Endometrial microvascular endothelial cells (primary cell): ENCODE results near the gene CXCR5. TPM values are rescaled to one million over a fixed set of nuclear protein-coding genes. Genes with fewer than 3 reads are reported as not detected.

Experiments
- in situ Hi-C: cut with HindIII; loops from 2 replicates; pipeline ENCODE4 v1.10.0; 2017; ENCODE audit warnings: low sequenced_read_pairs, low pct_unique_long_range_greater_than_20kb; ENCODE audit errors: inconsistent ontology term
- total RNA-seq: library from RNA; depleted of rRNA; stranded (reverse); fragments of >200 nt; gene quantifications from one replicate; pipeline ENCODE4 v1.2.3, GENCODE V29; 2015; ENCODE audit errors: inconsistent ontology term

The CXCR5 gene
- total RNA-seq, 1 donor from 2014 or later, result not detected

GRCh38 chr11:118910309-118911112 lies 26.8 kb downstream of the CXCR5 start:
- in situ Hi-C loops, result no loop called here

- in situ Hi-C loops, result no loop called here
Measured at GRCh38 chr11:118911113-118911879, 27.6 kb downstream of the CXCR5 start.

GRCh38 chr11:118911880-118912741 lies 28.4 kb downstream of the CXCR5 start:
- in situ Hi-C loops, result no loop called here

GRCh38 chr11:118912742-118913410 lies 29.2 kb downstream of the CXCR5 start:
- in situ Hi-C loops, result no loop called here

GRCh38 chr11:118913411-118914125 lies 29.9 kb downstream of the CXCR5 start:
- in situ Hi-C loops, result no loop called here

GRCh38 chr11:118914178-118914918 lies 30.7 kb downstream of the CXCR5 start:
- in situ Hi-C loops, result no loop called here

- in situ Hi-C loops, result no loop called here
Measured at GRCh38 chr11:118914987-118915386, 31.3 kb downstream of the CXCR5 start.

GRCh38 chr11:118915396-118915795 lies 31.7 kb downstream of the CXCR5 start:
- in situ Hi-C loops, result no loop called here

GRCh38 chr11:118915941-118916841 lies 32.5 kb downstream of the CXCR5 start:
- in situ Hi-C loops, result no loop called here

GRCh38 chr11:118916842-118917388 lies 33.2 kb downstream of the CXCR5 start:
- in situ Hi-C loops, result no loop called here

GRCh38 chr11:118917481-118918127 lies 33.9 kb downstream of the CXCR5 start:
- in situ Hi-C loops, result no loop called here

- in situ Hi-C loops, result no loop called here
Measured at GRCh38 chr11:118918128-118918685, 34.5 kb downstream of the CXCR5 start.

GRCh38 chr11:118918686-118919280 lies 35.1 kb downstream of the CXCR5 start:
- in situ Hi-C loops, result no loop called here

GRCh38 chr11:118921121-118921928 lies 37.6 kb downstream of the CXCR5 start:
- in situ Hi-C loops, result no loop called here
